HG03469 (cell line): ENCODE measurements around the gene MCOLN1.
"Not testable (repeated sequence)": the region's sequence is repeated elsewhere in the genome, so short reads cannot be mapped to it uniquely, and the experiment has no call there.

Experiments used
- ATAC-seq: cut with Tn5 transposase; IDR thresholded peaks from one replicate; pipeline ENCODE4 v1.9.1; 2021; ENCODE audit warnings: mild to moderate bottlenecking, moderate library complexity, moderate number of reproducible peaks; ENCODE audit not compliant: unreplicated experiment

The MCOLN1 gene

GRCh38 chr19:7562646-7563393 is 40.4 kb downstream of the MCOLN1 start:
- ATAC-seq = no peak

GRCh38 chr19:7564866-7565265 is 42.4 kb downstream of the MCOLN1 start:
- no peak for ATAC-seq

- ATAC-seq = no peak
Observed at GRCh38 chr19:7565332-7565731, 42.9 kb downstream of the MCOLN1 start.

- no peak for ATAC-seq
Observed at GRCh38 chr19:7570761-7571160, 48.3 kb downstream of the MCOLN1 start.

GRCh38 chr19:7575434-7576040 is 53.1 kb downstream of the MCOLN1 start:
- ATAC-seq = no peak

GRCh38 chr19:7577422-7577821 is 55.0 kb downstream of the MCOLN1 start:
- not testable (repeated sequence) for ATAC-seq

GRCh38 chr19:7578127-7578526 is 55.7 kb downstream of the MCOLN1 start:
- ATAC-seq = no peak

- no peak for ATAC-seq
Observed at GRCh38 chr19:7579182-7579581, 56.8 kb downstream of the MCOLN1 start.

- ATAC-seq = no peak
Observed at GRCh38 chr19:7582446-7582845, 60.0 kb downstream of the MCOLN1 start.
